Spinal cord (tissue), 10 donors: ENCODE measurements around the gene TMEM201. TPM values are rescaled to one million over a fixed set of nuclear protein-coding genes. Genes with fewer than 3 reads are reported as not detected.

Experiments
- DNase-seq, 6 donors: peaks; one replicate each; pipeline versions ENCODE4 v3.0.0 to v3.0.0-alpha.2; 2013 to 2015; ENCODE audit warnings: low spot score in 6 of 6, low read depth in 4 of 6
- H3K27ac ChIP-seq: one replicate; pipeline ENCODE4 v1.5.1; 2013; ENCODE audit warnings: low read depth, low read length, control low read depth
- H3K27me3 ChIP-seq: one replicate; pipeline ENCODE4 v1.6.1; 2013; ENCODE audit warnings: low read length; ENCODE audit not compliant: control insufficient read depth, insufficient read depth
- H3K36me3 ChIP-seq: one replicate; pipeline ENCODE4 v1.6.1; 2013; ENCODE audit warnings: low read length; ENCODE audit not compliant: control insufficient read depth, insufficient read depth
- H3K4me1 ChIP-seq: one replicate; pipeline ENCODE4 v1.6.1; 2013; ENCODE audit warnings: low read length; ENCODE audit not compliant: control insufficient read depth, insufficient read depth
- H3K4me3 ChIP-seq: one replicate; pipeline ENCODE4 v1.5.1; 2013; ENCODE audit warnings: low read depth, low read length, control low read depth
- H3K9me3 ChIP-seq: one replicate; pipeline ENCODE4 v1.6.1; 2013; ENCODE audit warnings: low read length; ENCODE audit not compliant: control insufficient read depth, insufficient read depth
- WGBS: methylation state at CpG from one replicate; pipeline ENCODE4 v1.1.5; 2013; ENCODE audit warnings: missing lambda C conversion rate; ENCODE audit not compliant: insufficient coverage; 5-methylcytosine and 5-hydroxymethylcytosine counted together
- polyA plus RNA-seq, 2 donors: library from polyadenylated mRNA; unstranded; fragments of 120-200 nt; gene quantifications; one replicate each; pipeline ENCODE4 v1.2.1, GENCODE V29; 2013; ENCODE audit not compliant: insufficient read length in 2 of 2
- total RNA-seq, 2 donors: library from RNA; depleted of rRNA in 1 of 2; stranded (reverse); fragments of 120-200 nt in 1 of 2; fragments of >200 nt in 1 of 2; gene quantifications; one replicate each; pipeline versions ENCODE4 v1.2.3 to v1.2.4, GENCODE V29; 2013 to 2014
- donor health status: healthy.

Gene TMEM201
- total and polyA plus RNA-seq, 4 donors = 7.2 to 27.7 (median 16.7) TPM

DNA sequence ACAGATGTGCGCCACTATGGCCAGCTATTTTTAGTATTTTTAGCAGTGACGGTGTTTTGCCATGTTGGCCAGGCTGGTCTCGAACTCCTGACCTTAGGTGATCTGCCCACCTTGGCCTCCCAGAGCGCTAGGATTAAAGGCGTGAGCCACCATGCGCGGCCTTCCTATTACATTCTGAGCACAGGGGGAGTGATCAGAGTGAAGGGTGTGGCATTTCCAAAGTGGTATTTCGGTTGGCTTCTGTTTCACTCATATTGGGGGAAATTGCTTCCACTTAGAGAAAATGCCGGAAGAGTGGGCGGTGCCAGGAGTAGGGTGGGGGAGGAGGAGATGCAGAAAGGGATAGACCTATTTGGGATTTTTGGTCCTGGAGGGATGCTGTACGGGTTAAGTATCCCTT lies 67.1 kb downstream of the TMEM201 start:
- peaks cover 12% of the 10 kb centered on the region for H3K4me1 ChIP-seq
- H3K9me3 ChIP-seq = no peaks in the 10 kb centered on the region
- 92% methylated on average over 10 of the region's 11 CpGs for WGBS
- H3K27me3 ChIP-seq = peaks cover 32% of the 10 kb centered on the region
- no peak overlapping the region for H3K27ac ChIP-seq
- no peaks in the 10 kb centered on the region for H3K36me3 ChIP-seq
- no peak for DNase-seq
- H3K4me3 ChIP-seq = no peak overlapping the region

DNA sequence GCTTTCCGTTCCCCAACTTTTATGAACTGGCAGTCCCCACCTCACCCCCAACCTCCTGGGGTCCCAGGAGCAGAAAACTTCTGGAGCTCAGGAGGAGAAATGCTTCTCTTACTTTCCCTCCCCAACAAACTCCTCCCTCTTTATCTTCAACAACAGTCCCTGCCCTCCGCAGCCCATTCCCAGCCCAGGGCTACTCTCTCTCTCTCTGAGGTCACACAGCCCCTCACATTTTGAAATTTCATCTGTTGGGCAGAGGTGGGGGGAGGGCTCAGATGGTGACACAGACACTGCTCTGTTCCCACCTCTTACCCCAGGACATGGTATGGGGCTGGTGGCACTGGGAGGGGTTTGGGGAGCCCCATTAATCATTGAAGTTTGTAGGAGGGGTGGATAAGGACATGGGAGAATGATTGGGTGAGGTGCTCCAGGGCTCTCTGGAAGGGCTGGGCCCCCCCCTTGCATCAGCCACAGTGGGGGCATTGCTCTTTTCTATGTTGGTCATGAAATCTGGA lies 68.9 kb downstream of the TMEM201 start:
- H3K4me1 ChIP-seq = peaks cover 5% of the 10 kb centered on the region
- H3K4me3 ChIP-seq = no peak overlapping the region
- no peak overlapping the region for H3K27ac ChIP-seq
- H3K36me3 ChIP-seq = no peaks in the 10 kb centered on the region
- DNase-seq = no peak
- 44% methylated on average over 1 of the region's 2 CpGs for WGBS
- H3K27me3 ChIP-seq = peaks cover 21% of the 10 kb centered on the region
- H3K9me3 ChIP-seq = no peaks in the 10 kb centered on the region

DNA sequence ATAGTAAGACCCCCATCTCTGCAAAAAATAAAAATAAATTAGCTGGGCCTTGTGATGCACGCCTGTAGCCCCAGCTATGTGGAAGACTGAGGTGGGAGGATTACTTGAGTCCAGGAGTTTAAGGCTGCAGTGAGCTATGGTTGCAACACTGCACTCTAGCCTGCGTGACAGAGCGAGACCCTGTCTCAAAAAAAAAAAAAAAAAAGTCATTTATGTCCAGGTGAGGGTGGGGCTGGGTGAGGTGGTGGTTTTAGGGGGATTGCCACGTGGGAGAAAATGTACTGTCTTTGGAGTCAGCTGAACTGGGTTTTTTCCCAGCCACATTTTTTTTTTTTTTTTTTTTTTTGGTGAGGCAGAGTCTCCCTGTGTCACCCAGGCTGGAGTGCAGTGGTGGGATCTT lies 69.5 kb downstream of the TMEM201 start:
- 93% methylated on average over 3 of the region's 4 CpGs for WGBS
- H3K9me3 ChIP-seq = no peaks in the 10 kb centered on the region
- H3K27me3 ChIP-seq = peaks cover 15% of the 10 kb centered on the region
- no peak overlapping the region for H3K27ac ChIP-seq
- no peak overlapping the region for H3K4me3 ChIP-seq
- no peak for DNase-seq
- no peaks in the 10 kb centered on the region for H3K4me1 ChIP-seq
- no peaks in the 10 kb centered on the region for H3K36me3 ChIP-seq

DNA sequence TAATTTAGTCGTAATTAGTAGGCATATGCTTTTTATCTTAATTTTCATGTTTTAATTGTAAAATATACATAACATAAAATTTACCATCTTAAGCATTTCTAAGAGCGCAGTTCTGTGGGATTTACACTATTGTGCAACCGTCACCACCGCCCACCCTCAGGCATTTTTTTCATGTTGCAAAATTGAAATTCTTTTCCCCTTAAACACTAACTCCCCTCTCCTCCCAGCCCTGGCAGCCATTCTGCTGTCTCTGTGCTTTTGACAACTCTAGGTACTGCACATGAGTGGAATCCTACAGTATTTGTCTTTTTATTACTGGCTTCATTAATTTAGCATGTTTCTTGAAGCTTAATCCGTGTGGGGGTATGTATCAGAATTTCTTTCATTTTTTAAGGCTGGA lies 70.6 kb downstream of the TMEM201 start:
- no peak for DNase-seq
- peaks cover 3% of the 10 kb centered on the region for H3K27me3 ChIP-seq
- H3K27ac ChIP-seq = no peak overlapping the region
- no peak overlapping the region for H3K4me3 ChIP-seq
- H3K4me1 ChIP-seq = no peaks in the 10 kb centered on the region
- H3K9me3 ChIP-seq = no peaks in the 10 kb centered on the region
- 92% methylated on average over 3 of the region's 5 CpGs for WGBS
- H3K36me3 ChIP-seq = no peaks in the 10 kb centered on the region

DNA sequence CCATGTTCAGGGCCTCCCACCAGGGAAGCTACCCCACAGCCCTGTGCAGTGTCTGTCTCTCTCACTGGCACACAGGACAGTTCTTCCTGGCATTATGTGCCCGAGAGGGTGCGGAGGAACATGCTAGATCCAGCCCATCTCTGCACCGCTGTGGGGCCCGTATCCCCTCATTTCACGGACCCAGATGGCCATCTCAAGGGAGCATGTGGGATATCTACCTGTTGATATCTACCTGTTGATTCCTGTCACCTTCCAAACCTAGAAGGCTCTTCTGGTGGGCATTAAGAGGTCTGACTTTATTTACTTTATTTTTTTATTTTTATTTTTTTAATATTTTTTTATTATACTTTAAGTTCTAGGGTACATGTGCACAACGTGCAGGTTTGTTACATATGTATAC lies 74.5 kb downstream of the TMEM201 start:
- Histone ChIP-seq H3K4me3 (no peak overlapping the region), H3K4me1 (no peaks in the 10 kb centered on the region), H3K27ac (no peak overlapping the region), H3K9me3 (no peaks in the 10 kb centered on the region), H3K27me3 (no peaks in the 10 kb centered on the region), H3K36me3 (no peaks in the 10 kb centered on the region)
- no peak for DNase-seq
- WGBS = 98% methylated on average over 5 of the region's 6 CpGs

Other genes with a start within 250 kb of the TMEM201 start
- gene SLC25A33, start 49.4 kb upstream of the TMEM201 start, total RNA-seq = 10 to 100 TPM in 1 of 2 donors, 1 to 10 TPM in 1; 7.5 to 12.1 TPM
- gene SLC25A33, start 49.4 kb upstream of the TMEM201 start, polyA plus RNA-seq = 1 to 10 TPM; 7.8 to 9.1 TPM
- gene PIK3CD, start 62.8 kb downstream of the TMEM201 start, total RNA-seq = 1 to 10 TPM; 4.9 to 6.6 TPM
- 1 to 10 TPM; 9.2 to 9.6 TPM for gene PIK3CD, start 62.8 kb downstream of the TMEM201 start, polyA plus RNA-seq
- gene CLSTN1, start 235.1 kb downstream of the TMEM201 start, total RNA-seq = 100 to 1,000 TPM; 131 to 195 TPM
- gene CLSTN1, start 235.1 kb downstream of the TMEM201 start, polyA plus RNA-seq = 100 to 1,000 TPM; 365 to 366 TPM